ENCODE data around the gene LPP. TPM values are rescaled to one million over a fixed set of nuclear protein-coding genes. Genes with fewer than 3 reads are reported as not detected.

The LPP gene
- total RNA-seq, 4 donors from 2014 or later: 109 to 170 (median 132) TPM

GRCh38 chr3:188154809-188155574 is 1.0 kb downstream of the LPP start:
- DNase-seq: no peak
- Histone ChIP-seq H3K4me3 (peak overlapping the region; percentile 66 to 98 (median 82)), H3K36me3 (no peaks in the 10 kb centered on the region), H3K9me3 (no peaks in the 10 kb centered on the region), H3K27me3 (no peaks in the 10 kb centered on the region), H3K27ac (peak overlapping the region; percentile 89 to 97 (median 92)), H3K4me1 (peaks cover 0 to 62% (median 15%) of the 10 kb centered on the region in 4 donors)
- TF ChIP-seq CTCF (IDR thresholded peaks at IDR 0.05) (no peak), POLR2A (IDR thresholded peaks at IDR 0.05) (no peak)

GRCh38 chr3:188156056-188156455 is 2.1 kb downstream of the LPP start:
- no peaks in the 10 kb centered on the region for H3K9me3 ChIP-seq
- H3K4me3 ChIP-seq: peak overlapping the region in 1 of 4 donors; percentile 66
- TF ChIP-seq POLR2A (IDR thresholded peaks at IDR 0.05) (no peak), CTCF (IDR thresholded peaks at IDR 0.05) (no peak)
- H3K27ac ChIP-seq: peak overlapping the region in 2 of 4 donors; percentile 94 to 97
- peaks cover 0 to 72% (median 15%) of the 10 kb centered on the region in 4 donors for H3K4me1 ChIP-seq
- H3K36me3 ChIP-seq: no peaks in the 10 kb centered on the region
- no peaks in the 10 kb centered on the region for H3K27me3 ChIP-seq
- no peak for DNase-seq

- H3K4me1 ChIP-seq: peaks cover 0 to 80% (median 15%) of the 10 kb centered on the region in 4 donors
- no peaks in the 10 kb centered on the region for H3K9me3 ChIP-seq
- no peaks in the 10 kb centered on the region for H3K27me3 ChIP-seq
- H3K27ac ChIP-seq: peak overlapping the region in 2 of 4 donors; percentile 70 to 94
- no peak overlapping the region for H3K4me3 ChIP-seq
- TF ChIP-seq POLR2A (IDR thresholded peaks at IDR 0.05): no peak
- TF ChIP-seq CTCF (IDR thresholded peaks at IDR 0.05): no peak
- no peak for DNase-seq
- H3K36me3 ChIP-seq: no peaks in the 10 kb centered on the region
These were observed 3.5 kb downstream of the LPP start for GRCh38 chr3:188157407-188157806.

DNA sequence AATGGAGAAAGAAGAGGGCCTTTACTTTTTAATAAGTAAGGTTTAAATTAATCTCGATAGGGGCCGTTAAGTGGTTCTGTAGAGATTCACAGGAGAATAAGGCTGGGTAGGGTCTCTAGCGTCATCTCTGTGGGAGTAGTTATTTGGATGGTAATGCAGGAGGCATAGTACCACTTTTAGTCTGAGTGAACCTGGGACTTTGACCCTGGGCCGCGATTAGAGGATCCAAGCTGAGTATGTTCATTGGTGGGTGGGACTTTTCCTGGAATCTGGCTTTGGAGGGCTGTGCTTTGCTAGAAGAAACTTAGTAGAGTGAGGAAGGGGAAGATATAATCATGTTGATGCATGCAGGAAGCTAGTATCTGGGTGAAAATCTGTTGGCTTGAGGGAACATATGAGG is 4.0 kb downstream of the LPP start:
- Histone ChIP-seq H3K4me3 (peak overlapping the region in 1 of 4 donors; percentile 11), H3K4me1 (peaks cover 0 to 80% (median 14%) of the 10 kb centered on the region in 4 donors), H3K27ac (peak overlapping the region in 2 of 4 donors; percentile 70 to 94), H3K36me3 (no peaks in the 10 kb centered on the region), H3K9me3 (no peaks in the 10 kb centered on the region), H3K27me3 (no peaks in the 10 kb centered on the region)
- DNase-seq: peak in 2 of 3 donors; percentile 75 to 86
- TF ChIP-seq CTCF (IDR thresholded peaks at IDR 0.05) (no peak), POLR2A (IDR thresholded peaks at IDR 0.05) (no peak)

DNA sequence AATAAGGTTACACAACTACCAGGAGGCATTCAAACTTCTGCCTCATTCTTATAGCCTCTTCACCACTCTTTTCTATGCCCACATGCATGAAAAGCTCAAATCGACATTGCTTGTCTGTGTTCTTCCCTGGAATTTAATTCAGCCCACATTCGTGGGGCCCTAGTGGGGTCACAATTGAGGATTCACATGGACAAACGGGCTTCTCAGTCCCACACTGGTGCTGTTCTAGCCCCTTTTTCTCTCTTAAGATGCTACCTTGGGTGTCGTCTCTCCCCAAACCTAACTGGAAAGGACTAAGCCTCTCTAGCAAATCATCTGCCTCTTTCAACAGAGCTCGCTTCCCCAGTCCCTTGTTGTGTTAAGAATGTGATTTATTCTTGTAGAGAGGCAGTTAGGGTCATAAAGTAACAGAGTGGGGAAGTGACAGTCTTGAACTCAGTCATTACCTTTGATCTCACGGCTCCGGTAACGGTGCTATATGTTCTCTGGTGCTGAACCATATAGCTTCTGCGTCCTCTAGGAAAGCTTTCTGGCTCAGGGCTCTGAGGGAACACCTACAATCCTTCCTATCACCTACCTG is 4.9 kb downstream of the LPP start:
- DNase-seq: no peak
- peak overlapping the region in 1 of 4 donors; percentile 12 for H3K4me3 ChIP-seq
- TF ChIP-seq POLR2A (IDR thresholded peaks at IDR 0.05) (no peak), CTCF (IDR thresholded peaks at IDR 0.05) (no peak)

More for the DNA sequence above, 4.9 kb downstream of the LPP start:
- Histone ChIP-seq H3K27me3 (no peaks in the 10 kb centered on the region), H3K4me1 (peaks cover 0 to 88% (median 14%) of the 10 kb centered on the region in 4 donors), H3K9me3 (no peaks in the 10 kb centered on the region), H3K27ac (peak overlapping the region in 2 of 4 donors; percentile 21 to 94), H3K36me3 (no peaks in the 10 kb centered on the region)

All from Peyer's patch (tissue), 4 donors.